Trophoblast cell (in vitro differentiated cells and primary cell): ENCODE results near the gene CRTAP.
"Not testable (repeated sequence)": the region's sequence is repeated elsewhere in the genome, so short reads cannot be mapped to it uniquely, and the experiment has no call there.

ENCODE experiments used
- DNase-seq, 2 donors: peaks; one replicate each; pipeline ENCODE4 v3.0.0-alpha.2; 2016
- H2AFZ ChIP-seq: 2 replicates; pipeline ENCODE4 v1.6.1; 2013; ENCODE audit warnings: low read length, moderate library complexity, mild to moderate bottlenecking; ENCODE audit not compliant: insufficient read depth, poor library complexity
- H2AK5ac ChIP-seq: 2 replicates; pipeline ENCODE4 v1.6.1; 2013; ENCODE audit warnings: mild to moderate bottlenecking, low read length
- H2BK120ac ChIP-seq: 2 replicates; pipeline ENCODE4 v1.6.1; 2013; ENCODE audit warnings: low read length, mild to moderate bottlenecking, moderate library complexity; ENCODE audit not compliant: insufficient read depth, poor library complexity
- H2BK12ac ChIP-seq: 2 replicates; pipeline ENCODE4 v1.6.1; 2013; ENCODE audit warnings: mild to moderate bottlenecking, low read length, moderate library complexity
- H2BK5ac ChIP-seq: 2 replicates; pipeline ENCODE4 v1.6.1; 2013; ENCODE audit warnings: low read length, low read depth, moderate library complexity, mild to moderate bottlenecking; ENCODE audit not compliant: poor library complexity
- H3K14ac ChIP-seq: 2 replicates; pipeline ENCODE4 v1.6.1; 2013; ENCODE audit warnings: mild to moderate bottlenecking, low read length
- H3K18ac ChIP-seq: 2 replicates; pipeline ENCODE4 v1.6.1; 2013; ENCODE audit warnings: mild to moderate bottlenecking, low read length
- H3K23ac ChIP-seq: 2 replicates; pipeline ENCODE4 v1.6.1; 2013; ENCODE audit warnings: low read length
- H3K27ac ChIP-seq: 2 replicates; pipeline ENCODE4 v1.5.1; 2013; ENCODE audit warnings: low read depth, mild to moderate bottlenecking, inconsistent platforms, low read length, moderate library complexity
- H3K27me3 ChIP-seq: 2 replicates; pipeline ENCODE4 v1.6.1; 2013; ENCODE audit warnings: inconsistent platforms, mild to moderate bottlenecking, low read length, moderate library complexity; ENCODE audit not compliant: insufficient read depth
- H3K36me3 ChIP-seq, 2 experiments: 1 replicate in 1 of 2; 2 replicates in 1 of 2; pipeline ENCODE4 v1.6.1; 2013; ENCODE audit warnings: low read length in 2 of 2, mild to moderate bottlenecking in 2 of 2, moderate library complexity in 1 of 2; ENCODE audit not compliant: insufficient read depth in 2 of 2, control insufficient read depth in 1 of 2
- H3K4ac ChIP-seq: 2 replicates; pipeline ENCODE4 v1.6.1; 2013; ENCODE audit warnings: low read depth, mild to moderate bottlenecking, low read length, moderate library complexity
- H3K4me1 ChIP-seq, 2 experiments: 1 replicate in 1 of 2; 2 replicates in 1 of 2; pipeline ENCODE4 v1.6.1; 2013; ENCODE audit warnings: low read length in 2 of 2, mild to moderate bottlenecking in 2 of 2, moderate library complexity in 1 of 2; ENCODE audit not compliant: insufficient read depth in 2 of 2, control insufficient read depth in 1 of 2
- H3K4me2 ChIP-seq: 2 replicates; pipeline ENCODE4 v1.6.1; 2013; ENCODE audit warnings: inconsistent platforms, mild to moderate bottlenecking, low read length, moderate library complexity
- H3K4me3 ChIP-seq: 2 replicates; pipeline ENCODE4 v1.5.1; 2013; ENCODE audit warnings: mild to moderate bottlenecking, low read depth, low read length, inconsistent platforms
- H3K79me1 ChIP-seq: one replicate; pipeline ENCODE4 v1.6.1; 2013; ENCODE audit warnings: low read length
- H3K79me2 ChIP-seq: 2 replicates; pipeline ENCODE4 v1.6.1; 2013; ENCODE audit warnings: low read length, mild to moderate bottlenecking; ENCODE audit not compliant: control insufficient read depth, insufficient read depth, poor library complexity
- H3K9ac ChIP-seq: 2 replicates; pipeline ENCODE4 v1.6.1; 2013; ENCODE audit warnings: mild to moderate bottlenecking, low read length
- H3K9me3 ChIP-seq: 2 replicates; pipeline ENCODE4 v1.6.1; 2013; ENCODE audit warnings: low read depth, mild to moderate bottlenecking, control low read depth, inconsistent platforms, low read length; ENCODE audit not compliant: insufficient read depth
- H4K12ac ChIP-seq: 2 replicates; pipeline ENCODE4 v1.6.1; 2013; ENCODE audit warnings: low read depth, mild to moderate bottlenecking, low read length, moderate library complexity
- H4K8ac ChIP-seq: 2 replicates; pipeline ENCODE4 v1.6.1; 2013; ENCODE audit warnings: low read depth, mild to moderate bottlenecking, low read length, moderate library complexity
- H4K91ac ChIP-seq: one replicate; pipeline ENCODE4 v1.6.1; 2013; ENCODE audit warnings: low read depth, mild to moderate bottlenecking, low read length, moderate library complexity
- WGBS: extraction: QIAGEN DNeasy Blood & Tissue Kit; methylation state at CpG from one replicate; pipeline ENCODE4 v1.1.7; 2013; ENCODE audit warnings: missing lambda C conversion rate; ENCODE audit not compliant: insufficient read length, insufficient coverage; ENCODE audit errors: extremely low coverage; 5-methylcytosine and 5-hydroxymethylcytosine counted together

Gene CRTAP

DNA sequence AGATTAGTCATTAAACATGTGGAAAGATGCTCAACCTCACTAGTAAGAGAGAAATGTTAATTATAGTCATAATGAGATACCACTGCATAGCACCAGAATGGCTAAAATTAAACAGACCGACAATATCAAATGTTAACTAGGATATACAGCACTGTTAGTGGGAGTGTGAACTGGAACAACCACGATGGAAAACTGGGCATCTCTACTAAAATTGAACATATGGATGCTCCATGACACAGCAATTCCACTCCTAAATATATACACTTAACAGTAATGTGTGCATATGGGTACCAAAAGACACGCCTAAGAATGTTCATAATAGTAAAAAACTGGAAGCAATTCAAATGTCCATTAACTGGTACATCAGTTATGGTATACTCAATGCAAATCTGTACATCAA is 41.5 kb downstream of the CRTAP start:
- Histone ChIP-seq H3K36me3 (no peaks in the 10 kb centered on the region), H2BK120ac (no peak overlapping the region), H3K79me2 (no peaks in the 10 kb centered on the region), H3K4me1 (peaks cover 4 to 6% of the 10 kb centered on the region in 2 experiments), H3K4me2 (no peak overlapping the region), H3K9ac (no peak overlapping the region), H4K8ac (no peak overlapping the region), H3K79me1 (no peaks in the 10 kb centered on the region), H3K27me3 (no peaks in the 10 kb centered on the region), H3K14ac (no peak overlapping the region), H2BK5ac (no peak overlapping the region), H4K91ac (no peak overlapping the region), H3K4ac (no peak overlapping the region), H3K23ac (no peak overlapping the region), H3K27ac (no peak overlapping the region), H3K4me3 (no peak overlapping the region), H3K18ac (no peak overlapping the region), H2AK5ac (no peak overlapping the region), H3K9me3 (peaks cover 8% of the 10 kb centered on the region), H2BK12ac (no peak overlapping the region), H4K12ac (no peak overlapping the region), H2AFZ (no peak overlapping the region)
- no CpG with 5 or more reads among the region's 3 CpGs for WGBS
- no peak for DNase-seq

DNA sequence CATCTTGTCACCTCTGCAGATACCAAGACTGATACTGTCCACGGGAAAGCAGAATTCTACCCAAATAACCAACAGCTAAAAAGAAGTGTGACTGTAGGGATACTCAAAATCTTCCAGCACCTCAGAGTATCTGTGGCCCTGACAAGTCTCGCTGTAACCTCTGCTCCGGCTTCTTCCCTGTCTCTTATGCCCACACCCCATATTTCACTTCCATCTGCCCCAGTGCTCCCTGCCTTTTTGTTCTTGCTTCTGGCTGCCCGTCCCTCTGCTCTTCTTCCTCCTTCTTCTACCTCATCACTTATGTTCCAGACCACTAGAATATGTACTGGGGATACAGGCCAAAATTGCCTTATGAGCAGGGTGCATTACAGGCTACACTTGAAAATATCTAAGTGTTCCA is 45.4 kb downstream of the CRTAP start:
- H2BK120ac ChIP-seq = no peak overlapping the region
- H2AK5ac ChIP-seq = no peak overlapping the region
- H3K79me2 ChIP-seq = no peaks in the 10 kb centered on the region
- no peaks in the 10 kb centered on the region for H3K79me1 ChIP-seq
- H4K12ac ChIP-seq = no peak overlapping the region
- H2BK5ac ChIP-seq = no peak overlapping the region
- H3K9me3 ChIP-seq = no peaks in the 10 kb centered on the region
- peaks cover 4 to 6% of the 10 kb centered on the region in 2 experiments for H3K4me1 ChIP-seq
- no peak overlapping the region for H3K4ac ChIP-seq
- no peak overlapping the region for H3K9ac ChIP-seq
- H3K27me3 ChIP-seq = no peaks in the 10 kb centered on the region
- WGBS = no CpG with 5 or more reads among the region's 4 CpGs
- no peak overlapping the region for H2BK12ac ChIP-seq
- DNase-seq = no peak
- H4K8ac ChIP-seq = no peak overlapping the region
- H3K4me3 ChIP-seq = no peak overlapping the region
- no peak overlapping the region for H3K14ac ChIP-seq
- no peak overlapping the region for H3K18ac ChIP-seq
- no peak overlapping the region for H3K4me2 ChIP-seq
- no peaks in the 10 kb centered on the region for H3K36me3 ChIP-seq
- no peak overlapping the region for H4K91ac ChIP-seq
- H2AFZ ChIP-seq = no peak overlapping the region
- no peak overlapping the region for H3K27ac ChIP-seq
- no peak overlapping the region for H3K23ac ChIP-seq

DNA sequence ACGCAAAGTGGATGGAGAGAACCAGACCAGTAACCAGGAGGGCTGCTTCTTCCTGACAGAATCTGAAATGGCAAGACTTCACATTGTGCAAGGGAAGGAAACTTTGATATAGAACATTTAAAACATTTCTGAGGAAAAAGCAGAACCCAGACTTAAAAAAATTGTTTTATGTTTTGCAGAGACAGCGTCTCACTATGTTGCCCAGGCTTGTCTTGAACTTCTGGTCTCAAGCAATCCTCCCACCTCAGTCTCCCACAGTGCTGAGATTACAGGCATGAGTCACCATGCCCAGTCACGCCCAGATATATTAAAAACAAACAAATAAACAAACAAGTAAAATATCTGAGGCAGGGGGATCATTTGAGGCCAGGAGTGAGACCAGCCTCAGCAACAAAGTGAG is 46.2 kb downstream of the CRTAP start:
- Histone ChIP-seq H3K27me3 (no peaks in the 10 kb centered on the region), H2AFZ (no peak overlapping the region), H3K4me1 (peaks cover 4 to 6% of the 10 kb centered on the region in 2 experiments), H4K91ac (no peak overlapping the region), H4K12ac (no peak overlapping the region), H3K18ac (no peak overlapping the region), H4K8ac (no peak overlapping the region), H2BK120ac (no peak overlapping the region), H3K9me3 (no peaks in the 10 kb centered on the region), H3K23ac (no peak overlapping the region), H3K9ac (no peak overlapping the region), H2BK5ac (no peak overlapping the region), H3K79me1 (no peaks in the 10 kb centered on the region), H3K79me2 (no peaks in the 10 kb centered on the region), H2BK12ac (no peak overlapping the region), H3K14ac (no peak overlapping the region), H3K36me3 (no peaks in the 10 kb centered on the region), H3K4ac (no peak overlapping the region), H3K4me3 (no peak overlapping the region), H3K27ac (no peak overlapping the region), H2AK5ac (no peak overlapping the region), H3K4me2 (no peak overlapping the region)
- no CpG with 5 or more reads among the region's 3 CpGs for WGBS
- DNase-seq = no peak

DNA sequence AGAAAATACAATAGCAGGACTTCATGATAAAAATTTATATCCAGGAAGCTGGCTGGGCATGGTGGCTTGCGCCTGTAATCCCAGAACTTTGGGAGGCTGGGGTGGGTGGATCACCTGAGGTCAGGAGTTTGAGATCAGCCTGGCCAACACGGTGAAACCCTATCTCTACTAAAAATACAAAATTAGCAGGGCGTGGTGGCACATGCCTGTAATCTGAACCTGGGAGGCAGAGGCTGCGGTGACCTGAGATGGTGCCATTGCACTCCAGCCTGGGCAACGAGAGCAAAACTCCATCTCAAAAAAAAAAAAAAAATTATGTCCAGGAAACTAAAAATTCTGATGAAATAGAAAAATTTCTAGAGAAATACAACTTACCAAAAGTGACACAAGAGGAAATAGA is 48.8 kb downstream of the CRTAP start:
- not testable (repeated sequence) for H3K18ac ChIP-seq, H3K27ac ChIP-seq, H4K91ac ChIP-seq, H2AK5ac ChIP-seq, H2BK120ac ChIP-seq, H3K14ac ChIP-seq, H3K4ac ChIP-seq, DNase-seq, H2BK5ac ChIP-seq, H4K8ac ChIP-seq, H3K4me3 ChIP-seq, H3K79me2 ChIP-seq, H2BK12ac ChIP-seq, H3K79me1 ChIP-seq, H3K9me3 ChIP-seq, H4K12ac ChIP-seq, H3K4me2 ChIP-seq, H3K27me3 ChIP-seq, H2AFZ ChIP-seq, H3K36me3 ChIP-seq, H3K23ac ChIP-seq, H3K9ac ChIP-seq, H3K4me1 ChIP-seq
- WGBS = no CpG with 5 or more reads among the region's 5 CpGs
